ENCODE data around the gene OVCH1. TPM values are rescaled to one million over a fixed set of nuclear protein-coding genes. Genes with fewer than 3 reads are reported as not detected.

OVCH1 gene
- total RNA-seq, 1 donor from 2014 or later: not detected

DNA sequence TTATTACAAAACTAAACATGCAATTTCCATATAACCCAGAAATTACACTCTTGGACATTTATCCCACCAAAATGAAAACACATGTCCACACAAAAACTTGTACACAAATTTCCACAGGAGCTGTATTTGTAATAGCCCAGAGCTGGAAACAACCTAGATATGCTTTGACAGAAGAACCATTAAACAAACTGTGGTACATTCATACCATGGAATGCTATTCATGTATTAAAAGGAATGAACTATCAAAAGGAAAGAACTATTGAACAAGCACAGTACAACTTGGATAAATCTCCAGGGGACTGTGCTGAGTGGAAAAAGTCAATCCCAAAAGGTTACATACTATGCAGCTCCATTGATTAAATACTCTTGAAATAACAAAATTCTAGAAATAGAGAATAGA, 80.7 kb downstream of the OVCH1 start:
- DNase-seq (ENCODE audit: low read depth): no peak
- peaks cover 2% of the 10 kb centered on the region for H3K27me3 ChIP-seq (ENCODE audit: control insufficient read depth, insufficient read depth, low read length)
- H3K36me3 ChIP-seq (ENCODE audit: control insufficient read depth, insufficient read depth, low read length): no peaks in the 10 kb centered on the region
- TF ChIP-seq, protein P1, sequence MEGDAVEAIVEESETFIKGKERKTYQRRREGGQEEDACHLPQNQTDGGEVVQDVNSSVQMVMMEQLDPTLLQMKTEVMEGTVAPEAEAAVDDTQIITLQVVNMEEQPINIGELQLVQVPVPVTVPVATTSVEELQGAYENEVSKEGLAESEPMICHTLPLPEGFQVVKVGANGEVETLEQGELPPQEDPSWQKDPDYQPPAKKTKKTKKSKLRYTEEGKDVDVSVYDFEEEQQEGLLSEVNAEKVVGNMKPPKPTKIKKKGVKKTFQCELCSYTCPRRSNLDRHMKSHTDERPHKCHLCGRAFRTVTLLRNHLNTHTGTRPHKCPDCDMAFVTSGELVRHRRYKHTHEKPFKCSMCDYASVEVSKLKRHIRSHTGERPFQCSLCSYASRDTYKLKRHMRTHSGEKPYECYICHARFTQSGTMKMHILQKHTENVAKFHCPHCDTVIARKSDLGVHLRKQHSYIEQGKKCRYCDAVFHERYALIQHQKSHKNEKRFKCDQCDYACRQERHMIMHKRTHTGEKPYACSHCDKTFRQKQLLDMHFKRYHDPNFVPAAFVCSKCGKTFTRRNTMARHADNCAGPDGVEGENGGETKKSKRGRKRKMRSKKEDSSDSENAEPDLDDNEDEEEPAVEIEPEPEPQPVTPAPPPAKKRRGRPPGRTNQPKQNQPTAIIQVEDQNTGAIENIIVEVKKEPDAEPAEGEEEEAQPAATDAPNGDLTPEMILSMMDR (IDR thresholded peaks at IDR 0.05; ENCODE audit: insufficient read depth, low read length, poor library complexity, severe bottlenecking): no peak
- no peak overlapping the region for H3K4me3 ChIP-seq (ENCODE audit: low read depth, low read length)

DNA sequence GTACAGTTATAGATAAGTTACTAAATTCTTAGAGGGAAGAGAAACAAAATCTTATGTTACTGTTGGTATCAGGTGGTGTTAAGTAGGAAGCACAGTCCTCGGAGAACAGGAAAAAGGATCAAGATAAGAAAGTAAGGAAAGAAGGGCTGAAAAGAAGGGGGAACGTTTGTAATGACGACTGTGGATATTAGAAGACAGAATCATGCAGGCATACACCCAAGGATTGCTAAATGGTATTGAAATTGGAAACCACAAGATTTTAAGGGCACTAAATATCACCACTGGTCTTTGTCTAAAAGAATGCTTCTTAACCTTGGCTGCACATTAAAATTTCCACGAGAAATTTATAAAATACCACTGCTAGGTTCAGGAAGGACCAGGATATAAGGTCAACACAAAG, 82.4 kb downstream of the OVCH1 start:
- no peaks in the 10 kb centered on the region for H3K27me3 ChIP-seq (ENCODE audit: control insufficient read depth, insufficient read depth, low read length)
- no peak overlapping the region for H3K4me3 ChIP-seq (ENCODE audit: low read depth, low read length)
- TF ChIP-seq, protein P1 (IDR thresholded peaks at IDR 0.05; ENCODE audit: insufficient read depth, low read length, poor library complexity, severe bottlenecking): no peak
- no peaks in the 10 kb centered on the region for H3K36me3 ChIP-seq (ENCODE audit: control insufficient read depth, insufficient read depth, low read length)
- DNase-seq (ENCODE audit: low read depth): no peak

DNA sequence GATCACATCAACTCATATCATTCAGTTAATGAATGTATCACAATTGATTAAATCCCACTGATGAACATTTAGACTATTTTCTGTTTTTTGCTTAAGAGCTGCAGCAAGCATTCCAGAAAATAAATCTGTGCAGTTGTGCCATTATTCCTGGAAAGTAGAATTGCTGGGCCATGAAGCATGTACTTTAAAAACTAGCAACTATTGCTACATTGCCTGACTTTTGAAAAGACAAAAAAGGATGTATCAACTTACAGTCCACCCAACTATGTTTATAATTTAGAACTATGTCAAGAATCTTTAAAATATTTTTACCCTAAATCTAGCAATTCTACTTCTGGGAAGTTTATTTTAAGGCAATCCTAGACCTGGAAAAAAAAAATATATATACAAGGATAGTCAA, 83.1 kb downstream of the OVCH1 start:
- no peaks in the 10 kb centered on the region for H3K36me3 ChIP-seq (ENCODE audit: control insufficient read depth, insufficient read depth, low read length)
- DNase-seq (ENCODE audit: low read depth): no peak
- no peaks in the 10 kb centered on the region for H3K27me3 ChIP-seq (ENCODE audit: control insufficient read depth, insufficient read depth, low read length)
- TF ChIP-seq, protein P1 (IDR thresholded peaks at IDR 0.05; ENCODE audit: insufficient read depth, low read length, poor library complexity, severe bottlenecking): no peak
- H3K4me3 ChIP-seq (ENCODE audit: low read depth, low read length): no peak overlapping the region

DNA sequence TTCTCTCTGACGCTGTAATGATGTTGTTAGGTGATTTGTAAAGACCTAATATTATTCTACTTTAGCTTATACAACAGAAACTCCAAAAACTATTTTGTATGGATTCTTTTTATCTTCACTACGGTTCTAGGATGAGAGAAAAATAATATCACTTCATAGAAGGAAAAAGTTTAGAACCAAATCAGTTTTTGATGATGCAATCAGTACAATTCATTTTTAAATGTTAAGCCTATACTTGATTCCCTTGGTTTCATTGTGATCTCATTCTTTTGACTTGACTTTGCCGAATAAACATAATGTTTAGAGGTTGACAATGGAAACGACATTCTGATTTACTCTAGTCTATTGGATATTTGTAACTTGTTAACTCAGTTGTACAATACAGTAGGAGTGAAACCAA, 91.9 kb downstream of the OVCH1 start:
- H3K36me3 ChIP-seq (ENCODE audit: control insufficient read depth, insufficient read depth, low read length): no peaks in the 10 kb centered on the region
- no peaks in the 10 kb centered on the region for H3K27me3 ChIP-seq (ENCODE audit: control insufficient read depth, insufficient read depth, low read length)
- DNase-seq (ENCODE audit: low read depth): no peak
- TF ChIP-seq, protein P1 (IDR thresholded peaks at IDR 0.05; ENCODE audit: insufficient read depth, low read length, poor library complexity, severe bottlenecking): no peak
- no peak overlapping the region for H3K4me3 ChIP-seq (ENCODE audit: low read depth, low read length)

DNA sequence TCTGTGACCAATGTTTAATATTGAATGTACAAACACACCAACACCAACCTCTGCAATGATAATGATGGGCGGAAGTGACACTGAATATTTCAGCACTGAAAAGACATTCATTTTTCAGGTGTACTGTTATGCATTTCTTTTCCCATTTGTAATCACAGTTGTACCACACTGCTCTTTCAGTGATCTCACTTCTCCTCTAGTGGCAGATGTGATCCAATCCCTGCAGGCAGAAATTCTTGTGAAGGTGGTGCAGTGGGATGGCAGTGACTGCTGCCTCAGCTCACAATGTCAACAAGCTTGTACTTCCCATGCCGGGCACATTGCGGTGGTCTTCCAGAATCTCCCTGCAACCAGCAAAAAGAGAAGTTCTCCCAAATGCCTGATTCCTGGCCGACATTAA, 93.5 kb downstream of the OVCH1 start:
- Histone ChIP-seq H3K4me3 (ENCODE audit: low read depth, low read length) (no peak overlapping the region), H3K36me3 (ENCODE audit: control insufficient read depth, insufficient read depth, low read length) (no peaks in the 10 kb centered on the region), H3K27me3 (ENCODE audit: control insufficient read depth, insufficient read depth, low read length) (no peaks in the 10 kb centered on the region)
- DNase-seq (ENCODE audit: low read depth): no peak
- TF ChIP-seq, protein P1 (IDR thresholded peaks at IDR 0.05; ENCODE audit: insufficient read depth, low read length, poor library complexity, severe bottlenecking): no peak

DNA sequence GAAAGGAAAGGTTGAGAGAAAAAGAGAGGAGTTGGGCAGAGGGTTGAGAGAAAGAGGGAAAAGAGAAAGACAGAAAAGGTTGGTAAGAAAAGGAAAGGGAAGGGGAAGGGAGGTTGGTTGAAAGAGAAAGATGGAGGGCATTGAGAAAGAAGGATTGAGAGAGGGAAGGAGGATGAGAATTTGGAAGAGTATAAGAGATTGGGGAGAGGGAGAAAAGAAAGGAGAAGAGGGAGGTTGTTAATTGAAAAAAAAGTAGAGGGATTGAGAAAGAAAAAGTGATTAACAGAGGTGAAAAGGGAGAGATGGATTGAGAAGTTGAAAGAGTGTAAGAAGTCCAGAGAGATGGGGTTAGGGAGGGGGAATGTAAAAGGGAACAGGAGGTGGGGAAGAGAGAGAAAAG, 95.0 kb downstream of the OVCH1 start:
- Histone ChIP-seq H3K4me3 (ENCODE audit: low read depth, low read length) (no peak overlapping the region), H3K36me3 (ENCODE audit: control insufficient read depth, insufficient read depth, low read length) (no peaks in the 10 kb centered on the region), H3K27me3 (ENCODE audit: control insufficient read depth, insufficient read depth, low read length) (no peaks in the 10 kb centered on the region)
- DNase-seq (ENCODE audit: low read depth): no peak
- TF ChIP-seq, protein P1 (IDR thresholded peaks at IDR 0.05; ENCODE audit: insufficient read depth, low read length, poor library complexity, severe bottlenecking): no peak

Data from kidney epithelial cell (primary cell).